ENCODE data around the gene TLX1.
A peak's percentile ranks its signal among the peaks of the same experiment; 100 is the strongest.

TLX1 gene

DNA sequence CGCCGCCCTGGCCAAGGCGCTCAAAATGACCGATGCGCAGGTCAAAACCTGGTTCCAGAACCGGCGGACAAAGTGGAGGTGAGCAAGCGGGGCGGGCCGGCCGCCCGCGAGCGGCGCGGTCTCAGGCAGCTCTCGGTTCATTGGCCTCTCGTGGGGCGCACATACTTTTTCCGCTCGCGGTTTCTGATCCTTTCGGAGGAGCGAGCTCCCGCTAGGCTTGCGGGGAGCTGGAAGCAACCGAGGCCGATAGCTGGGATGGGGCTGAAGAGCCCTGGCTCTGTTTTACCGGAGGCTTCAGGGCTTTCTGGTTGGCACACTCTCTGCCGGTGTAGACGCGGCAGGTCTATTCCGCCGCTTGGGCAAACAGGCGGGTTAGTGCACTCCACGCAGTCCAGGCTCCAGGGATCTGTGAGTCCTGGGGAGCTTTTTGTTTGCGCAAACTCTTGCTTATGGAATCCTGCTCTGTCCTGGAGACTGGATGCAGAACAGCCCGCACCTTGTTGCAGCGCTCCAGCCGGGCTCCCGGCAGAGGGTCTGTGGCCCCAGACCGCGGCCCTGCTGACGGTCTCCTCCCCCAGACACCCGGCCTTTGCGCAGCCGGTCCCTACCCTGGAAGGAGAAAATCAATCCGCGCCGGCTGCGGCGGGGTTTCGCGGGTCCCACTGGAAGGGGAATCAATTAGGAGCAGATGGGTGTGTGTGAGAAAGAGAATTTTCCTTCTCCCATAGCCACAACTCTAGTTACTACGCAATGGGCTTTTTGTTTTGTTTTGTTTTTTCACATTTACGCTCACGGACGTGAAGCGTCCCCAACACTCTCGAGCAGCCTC lies 3.4 kb downstream of the TLX1 start:
- no peak for DNase-seq (ENCODE audit: low spot score)

DNA sequence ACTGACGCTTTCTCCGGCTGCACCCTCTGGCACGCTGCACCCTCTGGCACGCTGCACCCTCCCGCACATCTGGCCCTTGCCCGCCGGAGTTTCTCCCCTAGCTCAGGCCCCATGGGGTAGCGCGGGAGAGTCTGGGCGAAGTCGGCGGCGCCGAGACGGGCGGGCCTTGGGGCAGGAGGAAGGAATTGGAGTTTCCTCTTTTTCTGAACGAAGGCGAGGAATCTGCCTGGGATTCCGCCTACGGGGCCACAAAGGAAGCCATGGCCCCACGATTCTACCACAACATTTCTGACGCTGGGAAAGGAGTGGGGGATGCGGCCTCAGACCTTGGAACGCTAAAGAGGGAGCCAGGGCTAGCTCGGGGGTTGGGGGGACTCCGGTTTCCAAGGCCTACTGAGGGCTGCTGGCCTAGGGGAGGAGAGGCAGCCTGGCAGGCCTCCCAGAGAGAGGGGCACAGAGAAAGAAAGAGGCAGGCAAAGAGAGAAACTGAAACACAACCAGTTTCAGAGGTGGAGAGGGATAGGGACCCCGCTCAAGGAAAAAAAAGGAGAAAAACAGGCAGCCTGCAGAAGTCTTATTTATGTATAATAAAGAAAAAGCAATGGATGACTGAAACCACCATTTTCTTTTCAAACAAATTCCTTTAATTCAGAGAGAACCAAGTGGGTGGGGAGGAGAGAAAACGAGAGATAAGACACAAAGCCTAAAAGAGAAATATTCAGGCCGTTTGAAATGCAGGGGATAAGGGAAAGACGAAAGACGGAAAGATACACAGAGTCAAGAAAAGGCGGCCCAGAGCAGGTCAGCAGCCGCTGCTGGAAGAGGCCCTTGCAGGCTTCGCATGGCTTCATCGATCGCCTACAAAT lies 4.3 kb downstream of the TLX1 start:
- DNase-seq (ENCODE audit: low spot score) = no peak

GRCh38 chr10:101136007-101136707 lies 5.1 kb downstream of the TLX1 start:
- no peak for DNase-seq (ENCODE audit: low spot score)

- no peak for DNase-seq (ENCODE audit: low spot score)
Observed at GRCh38 chr10:101136708-101137121, 5.6 kb downstream of the TLX1 start.

DNA sequence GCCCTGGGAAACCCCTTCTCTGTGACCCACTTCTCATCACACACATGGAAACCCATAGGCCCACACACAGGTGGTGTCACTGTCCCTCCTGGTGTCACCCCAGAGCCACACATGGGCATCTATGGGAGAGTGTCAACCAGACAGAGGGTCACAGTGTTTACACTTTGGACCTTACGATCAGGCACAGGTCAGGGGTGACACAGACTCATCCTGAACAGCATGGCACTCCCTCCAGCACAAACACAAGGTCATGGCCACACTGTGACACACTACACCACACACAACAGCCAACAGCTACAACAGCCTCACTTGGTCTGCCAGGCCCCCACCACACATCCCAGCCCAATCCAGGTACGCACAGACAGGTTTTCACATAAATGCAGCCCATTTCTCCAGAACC lies 6.2 kb downstream of the TLX1 start:
- DNase-seq (ENCODE audit: low spot score) = no peak

GRCh38 chr10:101138788-101139420 lies 7.8 kb downstream of the TLX1 start:
- no peak for DNase-seq (ENCODE audit: low spot score)

DNA sequence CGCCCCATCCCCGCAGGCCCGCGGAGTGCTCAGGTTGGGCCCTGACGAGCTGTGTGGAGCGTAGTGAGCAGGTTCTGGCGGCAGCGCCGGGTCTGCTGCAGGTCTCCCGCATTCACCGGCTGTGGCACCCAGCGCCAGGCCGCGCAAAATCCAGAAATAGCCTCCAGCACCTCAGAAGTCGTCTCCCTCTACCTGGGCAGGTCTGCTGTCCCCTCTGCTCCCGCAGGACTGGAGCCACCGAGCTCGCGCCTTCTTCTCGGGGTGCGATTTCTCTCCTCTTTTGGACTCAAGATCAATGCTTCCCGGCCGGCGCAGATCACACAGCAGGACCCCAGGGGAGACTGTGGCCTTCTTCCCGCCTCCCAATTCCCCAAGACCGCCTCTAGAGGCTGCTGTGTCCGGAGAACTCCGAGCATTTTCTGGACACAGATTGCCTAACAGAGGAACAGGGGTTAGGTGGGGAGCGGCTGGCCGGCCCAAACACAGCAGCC lies 8.4 kb downstream of the TLX1 start:
- peak; percentile 59 for DNase-seq (ENCODE audit: low spot score)

DNA sequence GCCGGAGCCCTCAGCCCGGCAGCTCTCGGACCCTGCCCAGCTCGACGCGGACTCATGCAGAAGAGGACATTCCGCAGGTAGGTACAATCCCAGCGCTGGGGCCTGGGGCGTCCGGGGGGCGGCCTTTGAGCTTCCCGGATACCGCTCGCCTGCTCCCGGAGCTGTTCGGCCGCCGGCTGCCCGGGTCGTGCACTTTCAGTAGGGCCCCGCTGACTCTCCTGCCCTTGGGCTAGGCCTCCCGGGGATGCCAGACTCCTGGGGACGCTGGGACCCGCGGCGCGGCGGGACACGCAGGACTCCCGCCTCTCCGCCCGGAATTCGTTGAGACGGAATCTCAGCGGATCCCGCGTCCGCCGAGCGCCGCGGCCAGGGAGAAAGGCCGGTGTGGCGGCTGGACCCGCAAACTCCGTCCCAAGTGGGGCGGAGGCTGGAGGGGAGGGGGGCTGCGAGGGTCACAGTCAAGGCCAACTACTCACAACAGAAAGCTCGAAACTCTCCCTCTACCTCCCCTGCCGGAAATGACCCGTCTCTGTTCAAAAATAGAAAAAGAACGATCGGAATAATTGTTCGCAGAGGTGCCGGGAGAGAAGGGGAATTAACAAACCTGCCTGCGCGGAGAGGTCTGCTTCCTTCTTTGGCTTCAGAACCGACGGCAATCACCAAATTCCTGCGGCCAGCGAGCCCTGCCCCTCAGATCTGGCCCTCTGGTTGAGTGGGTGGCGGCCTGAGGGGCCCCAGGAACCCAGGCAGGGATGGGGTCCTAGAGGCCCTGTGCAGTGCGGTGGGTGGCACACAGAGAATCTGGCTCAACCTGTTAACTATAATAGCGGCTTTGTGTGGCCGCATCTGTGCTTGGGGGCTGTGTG lies 9.2 kb downstream of the TLX1 start:
- no peak for DNase-seq (ENCODE audit: low spot score)

DNA sequence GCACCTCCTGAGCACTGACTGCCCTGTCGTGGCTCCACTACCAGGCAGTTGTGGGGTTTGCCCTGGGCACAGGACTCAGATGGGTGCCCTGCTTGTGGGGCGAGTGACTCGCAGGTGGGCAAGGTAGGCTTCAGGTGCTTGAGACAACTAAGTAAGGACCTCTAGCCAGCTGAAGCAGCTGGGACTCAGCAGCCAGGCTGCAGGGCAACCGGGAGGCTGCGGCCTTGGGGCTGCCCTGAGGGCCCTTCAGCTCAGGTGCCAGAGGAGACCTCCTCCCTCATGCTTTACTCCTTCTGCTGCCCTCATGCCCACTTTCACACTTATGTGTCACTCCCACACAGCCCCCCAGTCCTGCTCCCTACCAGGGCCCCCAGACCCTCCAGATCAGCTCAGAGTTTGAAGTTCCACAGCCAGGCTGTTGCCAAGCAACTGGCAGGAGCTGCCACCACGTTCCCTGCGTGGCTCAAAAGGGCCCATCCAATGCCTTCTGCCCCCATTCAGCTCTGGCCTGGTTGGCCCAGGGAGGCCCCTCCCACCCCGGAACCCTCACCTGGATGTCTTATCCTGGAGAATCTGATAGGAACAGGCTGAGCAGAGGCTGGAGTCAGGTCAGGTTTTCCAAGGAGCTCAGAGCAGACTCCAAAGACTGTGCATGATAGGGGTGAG lies 10.0 kb downstream of the TLX1 start:
- no peak for DNase-seq (ENCODE audit: low spot score)

GRCh38 chr10:101141616-101142532 lies 10.8 kb downstream of the TLX1 start:
- peak; percentile 93 for DNase-seq (ENCODE audit: low spot score)

GRCh38 chr10:101142533-101143344 lies 11.6 kb downstream of the TLX1 start:
- DNase-seq (ENCODE audit: low spot score) = no peak

DNA sequence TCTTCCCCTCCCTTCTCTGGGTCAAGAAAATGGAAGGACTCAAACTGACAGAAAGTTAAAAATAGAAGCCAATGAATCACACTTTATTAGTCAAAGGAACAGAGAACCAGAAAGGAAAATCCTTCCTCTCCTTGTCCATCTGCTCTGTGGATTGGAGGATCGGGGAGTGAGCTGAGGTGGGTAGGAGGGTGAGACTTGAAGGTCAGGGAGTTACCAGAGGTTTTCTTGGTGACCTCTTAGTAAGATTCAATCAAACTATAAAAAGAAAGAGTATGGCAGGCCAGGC lies 12.2 kb downstream of the TLX1 start:
- DNase-seq (ENCODE audit: low spot score) = no peak

DNA sequence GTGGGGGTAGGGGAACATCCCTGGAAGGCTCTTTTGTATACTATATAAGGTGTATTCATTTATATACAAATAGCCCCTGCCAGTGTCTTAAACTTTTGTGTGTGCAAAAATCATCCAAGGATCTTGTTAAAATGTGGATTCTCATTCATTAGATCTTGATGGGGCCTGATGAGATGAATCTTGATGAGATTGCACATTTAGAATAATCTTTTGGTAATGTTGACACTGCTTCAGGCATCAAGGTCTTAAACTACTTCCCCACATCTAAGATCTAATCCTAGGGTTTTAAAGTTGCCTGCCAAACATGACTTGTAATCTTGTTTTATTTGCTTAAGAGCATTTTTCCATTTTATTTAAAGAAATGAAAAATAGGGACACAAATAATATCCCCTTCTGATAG lies 13.0 kb downstream of the TLX1 start:
- no peak for DNase-seq (ENCODE audit: low spot score)

DNA sequence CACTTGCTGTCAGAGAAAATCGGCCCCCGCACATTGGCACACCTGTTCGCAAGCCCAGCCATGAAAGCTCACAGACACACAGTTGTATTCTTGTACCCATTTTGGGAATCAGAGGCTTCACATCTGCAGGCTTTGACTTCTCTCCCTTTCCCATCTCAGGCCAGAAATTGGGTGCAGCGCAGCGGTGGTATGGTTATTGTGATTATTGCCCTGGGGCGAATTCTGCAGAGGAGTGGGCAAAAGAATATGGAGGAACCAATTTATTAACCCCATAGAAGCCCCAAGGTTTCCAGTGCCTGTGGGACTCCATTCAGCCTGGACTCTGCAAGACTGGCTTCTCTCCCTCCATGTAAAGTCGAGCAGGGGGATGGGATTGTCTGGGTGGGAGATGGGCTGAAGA lies 14.0 kb downstream of the TLX1 start:
- no peak for DNase-seq (ENCODE audit: low spot score)

GRCh38 chr10:101145750-101146391 lies 14.8 kb downstream of the TLX1 start:
- no peak for DNase-seq (ENCODE audit: low spot score)

GRCh38 chr10:101146392-101147251 lies 15.5 kb downstream of the TLX1 start:
- DNase-seq (ENCODE audit: low spot score) = peak; percentile 56

- DNase-seq (ENCODE audit: low spot score) = peak; percentile 1
Observed at GRCh38 chr10:101151395-101151794, 20.3 kb downstream of the TLX1 start.

Measured in AG20443 (cell line).